ENCODE data around the gene AKAP13.

AKAP13 gene

GRCh38 chr15:85545185-85545584 lies 164.8 kb downstream of the AKAP13 start:
- no peak for DNase-seq

DNA sequence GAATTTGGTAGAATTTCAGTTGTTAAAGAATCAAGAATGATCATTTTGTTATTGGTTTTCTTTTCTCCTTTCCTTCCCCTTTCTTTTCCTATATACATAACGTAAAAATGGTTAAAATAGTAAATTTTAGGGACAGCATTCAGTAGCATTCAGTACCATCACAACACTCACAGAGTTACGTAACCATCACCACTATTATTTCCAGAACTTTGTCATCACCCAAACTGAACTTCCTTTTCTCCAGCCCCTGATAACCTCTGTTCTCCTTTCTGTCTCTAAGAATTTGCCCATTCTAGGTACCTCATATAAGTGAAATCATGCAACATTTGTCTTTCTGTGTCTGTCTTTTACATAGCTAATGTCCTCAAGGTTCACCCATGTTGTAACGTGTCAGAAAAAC lies 165.3 kb downstream of the AKAP13 start:
- DNase-seq = no peak

DNA sequence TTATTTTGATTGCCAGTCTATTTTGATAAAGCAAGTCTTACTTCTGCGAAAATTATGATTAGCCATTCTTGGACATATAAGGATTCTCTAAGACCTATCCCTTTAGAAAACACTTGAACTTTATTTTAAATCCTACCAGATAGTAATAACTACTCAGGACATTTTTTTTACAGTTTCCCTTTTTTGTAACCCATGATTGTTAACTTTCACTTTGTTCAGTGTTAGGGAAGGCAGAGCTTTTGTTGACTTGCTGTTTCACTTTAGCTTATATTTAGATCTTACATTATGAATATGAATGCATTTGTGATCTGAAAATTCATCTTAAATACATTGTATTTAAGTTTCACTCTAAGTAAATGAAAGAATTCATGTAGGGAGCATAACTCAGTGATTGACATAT lies 167.0 kb downstream of the AKAP13 start:
- DNase-seq = no peak

GRCh38 chr15:85550283-85550682 lies 169.9 kb downstream of the AKAP13 start:
- no peak for DNase-seq

GRCh38 chr15:85551221-85551832 lies 170.9 kb downstream of the AKAP13 start:
- DNase-seq = no peak

GRCh38 chr15:85554852-85555521 lies 174.6 kb downstream of the AKAP13 start:
- DNase-seq = no peak

DNA sequence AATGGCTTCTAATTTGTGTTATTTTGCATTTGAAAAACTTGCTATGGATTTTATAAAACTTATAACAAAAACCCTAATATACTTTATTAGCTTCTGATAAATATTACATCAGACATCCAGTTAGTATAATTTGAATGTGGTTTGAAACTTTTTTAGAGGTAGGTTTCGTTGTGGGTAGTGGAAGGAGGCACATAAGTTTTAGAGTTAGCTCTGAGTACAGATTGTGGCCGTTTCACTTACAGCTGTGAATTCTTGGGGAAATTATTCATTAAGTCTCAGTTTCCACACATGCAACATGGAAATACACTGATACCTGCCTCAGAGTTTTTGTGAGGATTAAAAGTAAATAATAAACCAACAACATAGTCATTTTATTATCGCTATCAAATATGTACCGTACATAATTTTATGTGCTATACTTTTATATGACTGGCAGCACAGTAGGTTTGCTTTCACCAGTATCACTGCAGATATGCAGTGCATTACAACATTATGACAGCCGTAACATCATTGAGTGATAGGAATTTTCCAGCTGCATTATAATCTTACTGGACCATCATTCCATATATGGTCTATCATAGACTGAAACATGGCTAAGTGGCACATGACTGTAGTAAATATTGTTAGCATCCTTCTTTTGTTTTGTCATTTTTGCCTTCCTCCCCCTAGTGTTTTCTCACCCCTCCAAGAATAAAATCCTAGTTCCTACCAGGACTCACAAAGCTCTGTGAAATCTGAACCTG lies 175.6 kb downstream of the AKAP13 start:
- DNase-seq = no peak

GRCh38 chr15:85556618-85556895 lies 176.2 kb downstream of the AKAP13 start:
- no peak for DNase-seq

DNA sequence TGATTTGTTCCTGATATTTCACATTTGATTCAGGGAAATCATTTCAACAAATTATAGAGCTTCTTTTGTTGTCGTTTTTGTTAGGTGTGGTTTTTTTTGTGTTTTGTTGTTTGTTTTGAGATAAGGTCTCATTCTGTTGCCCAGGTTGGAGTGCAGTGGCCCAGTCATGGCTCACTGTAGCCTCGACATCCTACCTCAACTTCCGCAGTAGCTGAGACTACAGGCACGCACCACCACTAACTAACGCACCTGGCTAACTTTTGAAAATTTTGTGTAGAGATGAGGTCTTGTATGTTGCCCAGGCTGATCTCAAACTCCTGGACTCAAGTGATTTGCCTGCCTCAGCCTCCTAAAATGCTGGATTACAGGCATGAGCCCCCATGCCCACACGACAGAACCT lies 177.0 kb downstream of the AKAP13 start:
- no peak for DNase-seq

DNA sequence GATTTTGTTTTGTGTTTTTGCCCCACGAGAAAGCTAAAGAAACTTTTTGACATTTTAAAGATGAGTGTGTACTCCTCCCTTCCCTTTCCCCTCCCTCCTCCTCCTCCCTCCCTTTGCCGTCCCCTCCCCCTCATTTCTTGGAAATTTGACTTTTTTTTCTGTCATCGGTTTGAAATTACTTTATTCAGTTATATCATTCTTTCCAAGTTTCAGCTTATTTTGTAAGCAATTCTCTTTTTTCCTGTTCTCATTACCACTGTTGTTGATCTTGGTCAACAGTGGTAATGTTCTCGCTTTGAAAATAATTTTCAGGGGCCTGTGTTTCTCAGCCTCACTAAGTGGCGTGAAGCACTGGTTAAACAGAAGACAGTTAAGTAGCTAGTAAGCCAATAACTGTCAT lies 178.4 kb downstream of the AKAP13 start:
- no peak for DNase-seq

DNA sequence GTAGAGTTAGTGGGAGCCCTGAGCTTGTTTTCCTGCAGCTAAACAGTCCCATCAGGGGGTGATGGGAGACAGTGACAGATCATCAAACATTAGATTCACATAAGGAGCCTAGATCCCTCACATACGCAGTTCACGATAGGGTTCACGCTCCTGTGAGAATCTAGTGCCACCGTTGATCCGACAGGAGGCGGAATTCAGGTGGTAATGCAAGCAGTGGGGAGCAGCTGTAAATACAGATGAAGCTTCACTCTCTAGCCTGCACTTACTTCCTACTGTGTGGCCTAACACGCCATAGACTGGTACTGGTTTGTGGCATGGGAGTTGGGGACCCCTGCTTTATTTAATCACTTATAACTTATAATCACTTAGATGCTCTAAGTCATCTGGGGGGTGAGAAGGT lies 179.1 kb downstream of the AKAP13 start:
- DNase-seq = no peak

GRCh38 chr15:85562824-85563223 lies 182.4 kb downstream of the AKAP13 start:
- no peak for DNase-seq

GRCh38 chr15:85563328-85563727 lies 182.9 kb downstream of the AKAP13 start:
- DNase-seq = no peak

DNA sequence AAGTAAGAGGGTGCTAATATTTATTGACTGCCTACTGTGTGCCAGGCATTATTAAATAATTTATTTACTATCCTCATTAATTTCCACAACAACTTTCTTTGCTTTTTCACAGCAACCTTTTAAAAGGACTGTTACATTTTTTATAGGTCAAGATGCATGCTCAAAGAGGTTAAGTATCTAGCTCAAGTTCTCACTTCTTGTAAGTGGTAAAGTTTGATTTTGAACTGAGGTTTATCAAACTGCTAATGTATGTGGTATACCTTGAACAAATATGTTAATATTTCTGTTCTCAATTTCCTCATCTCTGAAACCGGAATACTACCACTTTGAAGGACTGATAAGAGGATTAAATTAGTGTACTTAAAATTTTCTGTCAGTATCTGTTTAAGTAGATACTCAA lies 183.3 kb downstream of the AKAP13 start:
- DNase-seq = no peak

GRCh38 chr15:85564686-85565085 lies 184.3 kb downstream of the AKAP13 start:
- no peak for DNase-seq

GRCh38 chr15:85568261-85568808 lies 187.9 kb downstream of the AKAP13 start:
- DNase-seq = no peak

DNA sequence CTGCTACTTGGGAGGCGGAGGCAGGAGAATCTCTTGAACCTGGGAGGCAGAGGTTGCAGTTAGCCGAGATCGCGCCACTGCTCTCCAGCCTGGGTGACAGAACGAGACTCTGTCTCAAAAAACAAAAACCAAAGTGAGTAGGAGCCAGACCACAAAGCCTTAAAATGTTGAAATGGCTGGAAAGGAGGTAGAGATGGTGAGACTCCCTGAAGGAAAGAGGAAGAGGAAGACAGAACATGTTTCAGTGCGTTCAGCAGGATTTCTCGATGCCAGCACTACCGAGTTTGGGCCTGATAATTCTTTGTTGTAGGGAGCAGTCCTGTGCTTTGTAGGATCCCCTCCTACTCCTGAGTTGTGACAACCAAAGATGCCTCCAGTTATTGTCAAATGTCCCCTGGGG lies 189.9 kb downstream of the AKAP13 start:
- DNase-seq = no peak

DNA sequence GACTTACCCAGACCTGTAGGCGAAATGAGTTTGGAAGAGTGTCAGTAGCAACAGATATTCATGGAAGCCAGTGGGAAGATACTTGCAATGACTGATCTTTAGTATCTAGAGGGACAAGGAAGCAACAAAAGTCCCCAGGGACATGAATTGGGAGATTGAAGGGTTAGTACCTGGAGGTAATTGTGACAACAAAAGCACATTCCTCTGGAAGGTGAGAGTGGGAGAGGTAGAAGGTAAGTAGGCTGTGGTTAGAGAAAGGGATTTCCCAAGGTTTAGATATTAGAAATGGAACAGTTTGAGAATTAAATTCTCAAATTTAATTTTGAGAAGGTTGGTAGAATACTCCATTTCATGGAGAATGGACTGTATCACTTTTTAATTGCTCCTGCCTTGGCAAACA lies 191.4 kb downstream of the AKAP13 start:
- DNase-seq = no peak

DNA sequence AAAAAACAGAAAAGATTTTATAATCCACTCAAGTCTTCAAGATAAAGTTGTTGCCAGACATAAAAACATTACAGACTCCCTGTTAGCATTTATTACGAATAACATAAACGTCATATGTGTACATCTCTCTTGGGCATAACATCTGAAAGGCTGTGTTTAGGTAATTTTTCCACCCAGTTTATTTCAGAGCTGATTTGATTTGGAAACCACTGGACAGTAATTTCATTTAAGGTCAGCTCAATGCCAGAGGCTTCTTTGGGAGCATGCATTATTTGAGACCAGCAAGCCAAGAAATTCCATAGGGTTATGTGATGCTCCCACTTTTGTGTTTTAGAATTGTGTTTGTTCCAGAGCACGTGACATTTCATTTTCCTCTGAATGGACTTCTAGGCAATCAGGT lies 196.0 kb downstream of the AKAP13 start:
- DNase-seq = no peak

DNA sequence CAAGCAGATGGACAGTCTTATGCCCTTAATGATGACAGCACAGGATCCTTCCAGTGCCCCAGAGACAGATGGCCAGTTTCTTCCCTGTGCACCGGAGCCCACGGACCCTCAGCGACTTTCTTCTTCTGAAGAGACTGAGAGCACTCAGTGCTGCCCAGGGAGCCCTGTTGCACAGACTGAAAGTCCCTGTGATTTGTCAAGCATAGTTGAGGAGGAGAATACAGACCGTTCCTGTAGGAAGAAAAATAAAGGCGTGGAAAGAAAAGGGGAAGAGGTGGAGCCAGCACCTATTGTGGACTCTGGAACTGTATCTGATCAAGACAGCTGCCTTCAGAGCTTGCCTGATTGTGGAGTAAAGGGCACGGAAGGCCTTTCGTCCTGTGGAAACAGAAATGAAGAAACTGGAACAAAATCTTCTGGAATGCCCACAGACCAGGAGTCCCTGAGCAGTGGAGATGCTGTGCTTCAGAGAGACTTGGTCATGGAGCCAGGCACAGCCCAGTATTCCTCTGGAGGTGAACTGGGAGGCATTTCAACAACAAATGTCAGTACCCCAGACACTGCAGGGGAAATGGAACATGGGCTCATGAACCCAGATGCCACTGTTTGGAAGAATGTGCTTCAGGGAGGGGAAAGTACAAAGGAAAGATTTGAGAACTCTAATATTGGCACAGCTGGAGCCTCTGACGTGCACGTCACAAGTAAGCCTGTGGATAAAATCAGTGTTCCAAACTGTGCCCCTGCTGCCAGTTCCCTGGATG lies 198.7 kb downstream of the AKAP13 start:
- DNase-seq = no peak

DNA sequence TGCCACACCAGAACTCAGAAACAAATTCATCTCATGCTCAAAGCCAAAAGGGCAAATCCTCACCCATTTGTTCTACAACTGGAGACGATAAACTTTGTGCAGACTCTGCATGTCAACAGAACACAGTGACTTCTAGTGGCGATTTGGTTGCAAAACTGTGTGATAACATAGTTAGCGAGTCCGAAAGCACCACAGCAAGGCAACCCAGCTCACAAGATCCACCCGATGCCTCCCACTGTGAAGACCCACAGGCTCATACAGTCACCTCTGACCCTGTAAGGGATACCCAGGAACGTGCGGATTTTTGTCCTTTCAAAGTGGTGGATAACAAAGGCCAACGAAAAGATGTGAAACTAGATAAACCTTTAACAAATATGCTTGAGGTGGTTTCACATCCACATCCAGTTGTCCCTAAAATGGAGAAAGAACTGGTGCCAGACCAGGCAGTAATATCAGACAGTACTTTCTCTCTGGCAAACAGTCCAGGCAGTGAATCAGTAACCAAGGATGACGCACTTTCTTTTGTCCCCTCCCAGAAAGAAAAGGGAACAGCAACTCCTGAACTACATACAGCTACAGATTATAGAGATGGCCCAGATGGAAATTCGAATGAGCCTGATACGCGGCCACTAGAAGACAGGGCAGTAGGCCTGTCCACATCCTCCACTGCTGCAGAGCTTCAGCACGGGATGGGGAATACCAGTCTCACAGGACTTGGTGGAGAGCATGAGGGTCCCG lies 199.7 kb downstream of the AKAP13 start:
- no peak for DNase-seq

GRCh38 chr15:85580879-85581278 lies 200.5 kb downstream of the AKAP13 start:
- no peak for DNase-seq

GRCh38 chr15:85581495-85581894 lies 201.1 kb downstream of the AKAP13 start:
- DNase-seq = no peak

Data from islet precursor cell (in vitro differentiated cells).